Amygdala (tissue), 56 donors: Measurements from ENCODE around the gene TMPRSS6.

ENCODE experiments used
- DNase-seq, 56 donors: peaks; one replicate each; lab custom pipeline; 2025; lab: John Stamatoyannopoulos, UW

Gene TMPRSS6

DNA sequence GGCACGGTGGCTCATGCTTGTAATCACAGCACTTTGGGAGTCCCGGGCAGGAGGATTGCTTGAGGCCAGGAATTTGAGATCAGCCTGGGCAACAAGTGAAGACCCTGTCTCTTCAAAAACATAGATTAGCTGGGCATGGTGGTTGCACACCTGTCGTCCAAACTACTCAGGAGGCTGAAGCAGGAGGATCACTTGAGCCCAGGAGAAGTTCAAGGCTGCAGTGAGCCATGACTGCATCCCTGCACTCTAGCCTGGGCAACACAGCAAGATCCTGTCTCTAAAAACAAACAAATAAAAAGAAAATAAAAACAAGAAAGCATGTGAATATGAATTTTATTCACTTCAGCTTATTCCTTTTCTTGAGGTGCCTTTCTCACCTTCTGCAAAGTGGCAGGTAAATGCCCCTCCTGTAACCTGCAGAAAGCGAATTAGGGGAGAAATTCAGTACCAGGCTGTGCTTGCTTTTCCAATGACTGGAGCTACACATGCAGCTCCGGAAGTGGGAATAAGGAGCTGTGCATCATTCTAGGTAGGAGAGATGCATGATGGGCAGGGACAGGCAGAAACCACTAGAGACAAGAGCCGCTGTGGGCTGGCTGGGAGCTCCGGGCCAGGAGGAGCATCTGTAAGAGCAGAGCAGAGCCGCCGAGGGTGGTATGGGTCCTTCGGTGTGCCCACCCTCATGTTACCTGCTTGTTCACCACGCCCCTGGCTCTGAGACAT lies 72.7 kb downstream of the TMPRSS6 start:
- DNase-seq, result no peak

DNA sequence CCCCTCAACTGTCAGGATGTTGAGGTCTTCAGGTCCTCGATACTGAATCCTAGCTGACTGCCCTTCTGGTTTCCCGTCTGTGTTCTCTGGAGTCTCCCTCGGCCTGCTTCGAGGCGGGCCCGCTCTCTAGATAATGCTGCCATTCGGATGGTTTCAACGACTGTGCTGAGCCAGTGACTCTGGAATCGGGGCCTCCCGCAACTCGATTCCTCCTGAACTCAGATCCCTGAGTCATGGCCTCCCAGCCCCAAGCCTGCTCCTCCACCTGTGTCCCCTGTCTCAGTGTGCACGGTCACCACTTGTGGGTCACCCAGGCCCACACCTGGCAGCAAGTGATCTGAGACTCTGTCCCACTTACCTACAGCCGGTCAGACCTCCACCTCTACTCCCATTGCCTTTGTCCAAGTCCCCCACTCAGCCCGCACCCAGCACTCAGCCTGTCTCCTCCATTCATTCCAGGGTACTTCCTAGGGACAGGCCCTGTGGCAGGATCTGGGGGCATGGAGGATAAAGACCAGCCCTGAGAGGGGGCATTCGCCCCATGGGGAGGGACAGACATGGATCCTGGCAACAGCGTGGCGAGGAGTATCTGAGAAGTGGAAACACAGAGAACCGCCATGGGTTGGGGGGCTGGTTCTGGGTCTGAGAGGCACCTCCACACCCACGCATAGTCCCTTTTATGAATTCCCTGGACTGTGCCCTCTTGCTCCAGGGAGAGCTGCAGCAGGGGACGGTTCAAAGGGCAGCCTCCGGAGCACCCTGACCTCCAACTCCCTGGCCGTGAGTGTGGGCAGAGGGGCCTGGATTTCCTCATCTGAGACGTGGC lies 75.7 kb downstream of the TMPRSS6 start:
- no peak for DNase-seq

DNA sequence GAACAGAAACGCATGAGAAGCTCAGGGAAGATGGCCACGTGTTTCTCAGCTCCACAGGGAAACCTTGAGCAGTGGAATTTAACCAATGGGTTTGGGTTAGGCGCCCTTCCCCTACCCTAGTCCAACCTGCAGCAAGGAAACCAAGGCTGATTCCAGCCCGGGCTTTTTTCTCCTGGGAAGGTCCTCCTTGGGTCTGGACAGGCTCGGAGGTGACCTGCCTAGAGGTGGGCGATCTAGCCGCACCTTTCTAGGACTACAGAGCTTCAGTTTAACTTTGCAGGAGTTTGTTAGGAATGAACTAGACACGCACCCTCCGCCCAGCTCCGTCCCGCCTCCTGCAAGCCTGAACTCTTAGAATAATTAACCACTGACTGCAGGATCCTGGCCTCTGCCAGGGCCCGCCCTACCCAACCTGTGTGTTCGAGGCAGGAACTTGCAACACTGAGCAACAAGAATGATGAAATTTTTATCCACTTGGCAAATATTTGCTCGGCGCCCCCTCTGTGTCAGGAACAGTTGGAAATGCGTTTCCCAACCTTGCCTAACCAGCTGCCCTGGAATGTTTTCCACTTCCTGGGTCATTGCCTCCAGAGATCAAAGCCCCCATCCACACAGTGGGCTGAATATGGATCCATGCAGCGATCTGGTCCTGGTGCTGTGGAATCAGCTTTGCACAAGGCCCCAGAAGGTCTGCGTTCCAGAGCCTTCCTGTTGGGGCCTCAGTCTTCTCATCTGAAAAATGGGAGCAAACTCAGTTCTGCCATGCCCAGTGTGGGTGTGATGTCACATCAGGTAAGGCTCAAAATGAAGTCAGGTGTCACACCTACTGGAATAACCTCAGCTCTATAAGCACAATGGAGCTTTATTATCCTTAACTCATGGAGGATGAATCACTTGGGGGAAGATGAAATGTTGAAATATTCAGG lies 76.7 kb downstream of the TMPRSS6 start:
- no peak for DNase-seq

DNA sequence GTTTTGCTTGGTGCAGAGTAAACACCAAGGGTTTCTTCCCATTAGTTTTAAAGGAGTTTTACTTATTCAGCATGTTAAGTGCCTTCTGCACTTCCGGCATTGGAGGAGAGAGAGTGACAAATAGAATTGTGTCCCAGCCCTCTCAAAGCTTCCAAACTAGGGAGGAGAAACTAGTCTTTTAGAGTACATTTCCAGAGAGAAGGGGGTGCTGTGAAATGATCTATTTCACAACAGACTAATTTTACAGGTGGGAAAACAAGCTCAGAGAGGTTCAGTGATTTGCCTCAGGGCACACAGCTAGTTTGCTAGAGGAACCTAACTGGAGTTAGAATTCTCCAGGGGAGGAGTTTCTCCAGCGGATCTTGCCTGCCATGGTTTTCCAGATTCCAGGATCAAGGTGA lies 77.4 kb downstream of the TMPRSS6 start:
- no peak for DNase-seq

DNA sequence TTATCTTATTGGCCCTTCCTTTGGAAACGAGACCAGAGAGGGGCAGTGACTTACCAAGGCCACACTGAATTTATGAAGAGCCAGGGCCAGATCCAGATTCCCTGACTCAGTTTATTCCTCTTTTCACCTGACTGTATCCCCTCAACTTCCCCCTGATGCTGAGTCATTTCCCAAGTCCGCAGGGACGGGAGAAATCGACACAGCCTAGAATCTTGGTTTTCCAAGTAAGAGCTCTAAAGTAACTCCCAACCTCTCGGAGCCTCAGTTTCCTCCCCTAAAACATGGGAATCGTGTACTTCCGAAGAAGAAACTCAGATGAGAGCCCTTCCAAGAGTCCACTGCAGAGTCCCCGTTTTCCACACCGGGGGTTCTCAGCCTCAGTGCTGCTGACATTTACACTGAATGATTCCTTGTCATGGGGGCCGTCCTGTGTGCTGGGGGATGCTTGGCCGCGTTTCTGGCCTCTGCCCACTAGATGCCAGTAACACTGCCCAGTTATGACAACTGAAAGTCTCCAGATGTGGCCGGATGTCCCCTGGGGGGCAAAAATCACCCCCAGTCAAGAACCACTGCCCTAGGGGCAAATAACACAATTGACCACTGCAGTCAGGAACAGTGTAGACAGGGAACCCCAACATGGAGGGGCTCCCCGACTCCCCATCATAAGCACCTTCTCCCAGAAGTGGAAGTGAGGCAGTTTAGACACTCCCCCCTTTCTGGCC lies 78.8 kb downstream of the TMPRSS6 start:
- DNase-seq, result no peak

DNA sequence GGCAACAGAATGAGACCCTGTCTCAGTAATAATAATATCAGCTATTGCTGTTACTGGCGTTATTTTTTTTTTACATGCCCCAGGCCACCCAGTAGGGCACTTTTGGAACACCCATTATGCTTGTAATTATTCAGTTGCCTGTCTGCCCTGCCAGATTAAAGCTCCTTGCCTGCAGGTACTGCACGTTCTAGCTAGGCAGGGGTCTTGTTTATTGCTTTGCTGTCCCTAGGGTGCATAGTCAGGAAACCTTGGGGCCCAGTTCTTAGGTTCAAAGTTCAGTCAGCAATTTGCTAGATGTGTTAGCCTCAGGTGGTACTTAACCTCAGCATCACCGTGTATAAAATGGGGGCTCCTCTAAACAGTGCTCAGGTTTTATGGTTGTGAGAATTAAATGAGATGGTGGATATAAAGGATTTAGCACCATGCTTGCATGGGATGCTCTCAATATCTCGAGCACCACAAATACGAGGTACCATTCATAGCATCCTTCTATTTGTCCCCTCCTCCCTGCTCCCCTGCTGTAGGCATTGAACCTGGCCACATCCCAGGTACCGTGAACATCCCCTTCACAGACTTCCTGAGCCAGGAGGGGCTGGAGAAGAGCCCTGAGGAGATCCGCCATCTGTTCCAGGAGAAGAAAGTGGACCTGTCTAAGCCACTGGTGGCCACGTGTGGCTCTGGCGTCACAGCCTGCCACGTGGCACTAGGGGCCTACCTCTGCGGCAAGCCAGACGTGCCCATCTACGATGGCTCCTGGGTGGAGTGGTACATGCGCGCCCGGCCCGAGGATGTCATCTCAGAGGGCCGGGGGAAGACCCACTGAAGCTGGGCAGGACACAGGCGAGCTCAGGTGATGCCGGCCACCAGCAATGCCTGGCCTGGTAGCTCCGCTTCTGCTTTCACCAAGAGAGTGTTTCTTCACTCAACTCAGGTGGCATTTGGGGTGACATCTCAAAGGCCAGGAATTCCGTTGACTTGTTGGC lies 80.5 kb downstream of the TMPRSS6 start:
- DNase-seq, result no peak

DNA sequence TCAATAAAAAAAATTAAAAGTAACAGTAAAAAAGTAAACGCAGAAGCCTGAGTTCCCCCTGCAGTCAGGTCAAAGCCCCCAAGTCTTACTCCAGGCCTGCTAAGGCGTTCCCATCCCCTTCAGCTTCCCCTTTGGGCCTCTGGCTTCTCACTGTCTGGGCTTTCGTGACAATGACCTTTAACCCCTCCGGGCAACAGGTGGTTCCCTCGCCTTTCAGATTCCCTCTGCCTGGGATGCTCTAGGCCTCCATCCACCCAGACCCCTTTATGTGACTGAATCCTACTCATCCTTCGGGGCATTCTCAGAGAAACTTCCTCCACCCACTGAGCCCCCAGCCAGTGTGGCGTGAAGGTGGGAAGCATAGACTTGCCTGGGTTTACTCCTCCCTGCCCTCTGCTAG lies 82.0 kb downstream of the TMPRSS6 start:
- no peak for DNase-seq

DNA sequence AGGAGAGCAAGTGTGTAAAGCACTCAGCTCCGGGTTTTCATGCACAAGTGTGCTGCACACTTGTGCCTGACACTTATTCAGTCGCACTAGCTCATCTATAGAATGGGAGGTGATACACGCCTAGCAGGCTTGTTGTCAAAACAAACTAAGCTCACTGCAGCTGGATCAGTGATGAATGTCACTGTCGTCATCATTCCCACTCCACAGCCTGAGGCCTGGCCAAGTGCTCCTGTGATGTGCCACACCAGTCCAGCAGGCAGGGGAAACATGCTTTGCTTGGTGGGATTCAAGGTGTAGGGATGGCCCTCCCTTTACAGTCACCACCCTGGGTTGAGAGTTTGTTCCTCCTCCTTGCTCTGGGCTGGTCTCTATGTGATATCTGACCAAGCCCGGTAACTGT lies 83.2 kb downstream of the TMPRSS6 start:
- peak in 7 of 56 donors; percentile 13 to 42 (median 19) for DNase-seq

DNA sequence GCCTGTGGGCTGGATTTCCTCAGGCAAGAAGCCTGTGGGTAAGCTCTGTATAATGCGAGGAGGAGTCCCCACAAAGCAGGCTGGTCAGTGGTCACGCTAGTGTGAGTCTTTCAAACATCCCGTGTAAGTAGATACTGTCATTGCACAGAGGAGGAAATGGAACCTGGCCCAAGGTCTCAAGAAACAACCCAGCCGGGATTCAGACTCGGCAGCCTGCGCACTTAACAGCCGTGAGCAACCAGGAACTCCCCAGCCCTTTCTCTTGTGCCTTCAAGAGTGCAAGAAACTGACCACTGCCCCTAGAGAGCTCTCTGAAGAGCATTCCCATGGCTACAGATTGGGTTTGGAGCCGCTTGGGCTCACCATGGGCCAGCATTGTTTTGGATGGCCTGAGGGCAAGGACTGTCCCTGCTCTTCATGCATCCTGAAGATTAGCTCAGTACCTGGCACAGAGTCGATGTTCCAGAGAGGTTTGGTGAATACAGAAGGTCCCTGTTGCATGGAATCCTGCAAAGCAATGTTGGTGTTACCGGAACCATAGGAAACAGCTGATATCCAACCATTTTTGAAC lies 83.9 kb downstream of the TMPRSS6 start:
- no peak for DNase-seq

DNA sequence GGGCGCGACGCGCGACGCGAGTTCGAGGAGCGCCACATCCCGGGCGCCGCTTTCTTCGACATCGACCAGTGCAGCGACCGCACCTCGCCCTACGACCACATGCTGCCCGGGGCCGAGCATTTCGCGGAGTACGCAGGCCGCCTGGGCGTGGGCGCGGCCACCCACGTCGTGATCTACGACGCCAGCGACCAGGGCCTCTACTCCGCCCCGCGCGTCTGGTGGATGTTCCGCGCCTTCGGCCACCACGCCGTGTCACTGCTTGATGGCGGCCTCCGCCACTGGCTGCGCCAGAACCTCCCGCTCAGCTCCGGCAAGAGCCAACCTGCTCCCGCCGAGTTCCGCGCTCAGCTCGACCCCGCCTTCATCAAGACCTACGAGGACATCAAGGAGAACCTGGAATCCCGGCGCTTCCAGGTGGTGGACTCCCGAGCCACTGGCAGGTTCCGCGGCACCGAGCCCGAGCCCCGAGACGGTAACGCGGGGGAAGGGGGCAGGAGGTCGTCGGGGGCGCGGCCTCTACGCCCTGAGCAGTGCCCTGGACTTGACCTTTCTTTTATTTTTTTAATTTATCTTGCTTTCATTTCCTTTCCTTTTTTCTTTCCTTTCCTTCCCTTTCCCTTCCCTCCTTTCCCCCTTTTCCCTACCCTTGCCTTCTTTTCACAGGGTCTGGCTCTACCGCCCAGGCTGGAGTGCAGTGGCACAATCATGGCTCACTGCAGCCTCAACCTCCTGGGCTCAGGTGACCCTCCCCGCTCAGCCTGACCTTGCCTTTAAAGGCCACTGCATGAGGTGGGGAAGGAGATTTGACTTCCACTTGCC lies 85.0 kb downstream of the TMPRSS6 start:
- DNase-seq, result no peak

DNA sequence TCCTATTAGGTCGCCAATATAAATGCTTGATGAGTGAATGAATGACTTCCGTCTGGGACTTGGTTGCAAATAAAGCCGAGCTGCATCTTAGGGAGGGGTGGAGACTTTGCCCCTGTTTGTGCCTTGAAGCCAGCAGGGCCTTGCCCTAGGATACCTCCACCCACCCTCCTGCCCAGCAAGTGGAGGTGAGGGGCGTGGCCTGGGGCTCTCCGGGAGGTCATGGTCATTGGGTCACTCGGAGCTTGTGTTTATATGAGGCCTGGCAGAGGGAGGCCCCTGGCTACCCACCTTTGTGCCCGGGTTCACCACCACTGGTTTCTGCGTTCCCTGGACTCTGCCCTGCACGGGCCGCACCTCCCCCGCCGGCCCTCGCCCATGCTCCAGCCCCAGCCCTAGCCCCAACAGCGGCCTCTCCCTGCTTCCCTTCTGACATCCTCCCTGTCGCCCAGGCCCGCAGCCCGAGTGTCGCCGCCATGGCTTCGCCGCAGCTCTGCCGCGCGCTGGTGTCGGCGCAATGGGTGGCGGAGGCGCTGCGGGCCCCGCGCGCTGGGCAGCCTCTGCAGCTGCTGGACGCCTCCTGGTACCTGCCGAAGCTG lies 85.7 kb downstream of the TMPRSS6 start:
- DNase-seq, result no peak

DNA sequence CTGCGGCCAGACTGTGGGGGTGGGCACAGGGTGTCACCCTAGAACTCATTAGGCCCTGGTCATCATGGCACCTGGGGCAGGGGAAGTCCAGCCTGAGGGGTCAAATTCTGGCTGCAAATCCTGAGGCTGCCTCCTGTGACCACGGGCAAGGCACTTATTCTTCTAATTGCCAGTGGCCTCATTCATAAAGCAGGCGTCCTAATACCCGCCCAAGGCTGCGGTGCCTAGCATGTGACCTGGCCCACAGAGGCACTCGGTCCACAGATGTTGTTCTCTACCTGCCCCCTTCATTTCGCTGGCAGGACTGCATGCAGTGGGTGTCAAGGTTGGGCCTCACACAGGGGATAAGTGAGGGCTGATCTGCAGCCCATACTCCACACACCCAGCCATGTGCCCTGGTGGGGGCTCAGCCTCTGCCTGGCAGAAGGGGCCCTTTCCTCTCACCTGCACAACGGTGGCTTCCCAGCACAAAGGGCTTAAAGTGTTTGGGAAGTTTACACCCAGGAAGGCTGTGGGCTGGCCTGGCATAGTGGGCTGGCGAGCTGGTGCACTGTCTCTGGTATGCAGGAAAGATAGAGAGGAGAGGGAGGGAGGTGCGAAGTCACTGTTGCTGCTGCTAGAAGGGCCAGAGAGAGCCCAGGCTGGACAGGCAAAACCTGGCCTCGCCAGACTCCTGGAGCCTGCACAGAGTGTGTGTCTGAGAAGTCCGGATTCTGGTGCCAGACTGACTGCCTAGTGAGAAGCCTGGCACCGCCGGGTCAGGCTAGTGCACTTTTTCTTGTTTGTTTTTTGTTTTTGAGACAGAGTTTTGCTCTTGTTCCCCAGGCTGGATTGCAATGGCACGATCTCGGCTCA lies 86.8 kb downstream of the TMPRSS6 start:
- peak in 7 of 56 donors; percentile 8 to 53 (median 19) for DNase-seq

DNA sequence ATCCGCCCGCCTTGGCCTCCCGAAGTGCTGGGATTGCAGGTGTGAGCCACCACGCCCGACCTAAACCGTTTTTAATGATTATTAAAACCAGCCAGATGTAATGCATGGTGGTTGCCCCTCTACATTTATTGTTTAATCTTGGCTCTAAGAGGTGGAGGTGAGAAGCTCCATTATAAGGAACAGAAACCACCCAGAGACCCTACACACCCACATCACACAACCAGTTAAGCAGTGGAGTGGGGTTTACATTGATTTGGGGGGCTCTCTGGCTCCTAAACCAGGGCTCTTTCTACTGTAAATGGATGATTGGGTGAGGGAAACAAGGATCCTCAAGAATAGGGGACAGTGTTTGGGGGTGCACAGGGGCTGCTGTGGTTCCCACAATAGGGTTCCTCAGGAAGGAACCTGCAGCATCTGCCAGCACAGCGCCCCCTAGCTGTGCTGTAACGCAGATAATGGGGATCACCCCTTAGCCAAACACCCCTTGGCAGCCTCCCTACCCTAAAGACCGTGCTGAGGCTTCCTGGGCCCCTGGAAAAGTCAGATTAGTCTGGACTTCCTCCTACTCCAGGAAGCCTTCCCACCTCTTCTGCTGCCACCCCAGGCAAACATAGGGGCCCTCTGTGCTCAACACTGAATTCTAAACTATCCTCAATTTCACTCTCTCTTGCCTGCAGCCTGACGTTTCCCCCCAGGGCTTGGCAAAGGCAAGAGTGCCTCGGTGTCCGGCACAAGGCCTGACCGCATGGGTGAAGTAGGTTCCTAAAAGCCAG lies 87.6 kb downstream of the TMPRSS6 start:
- peak in 22 of 56 donors; percentile 6 to 69 (median 30) for DNase-seq

DNA sequence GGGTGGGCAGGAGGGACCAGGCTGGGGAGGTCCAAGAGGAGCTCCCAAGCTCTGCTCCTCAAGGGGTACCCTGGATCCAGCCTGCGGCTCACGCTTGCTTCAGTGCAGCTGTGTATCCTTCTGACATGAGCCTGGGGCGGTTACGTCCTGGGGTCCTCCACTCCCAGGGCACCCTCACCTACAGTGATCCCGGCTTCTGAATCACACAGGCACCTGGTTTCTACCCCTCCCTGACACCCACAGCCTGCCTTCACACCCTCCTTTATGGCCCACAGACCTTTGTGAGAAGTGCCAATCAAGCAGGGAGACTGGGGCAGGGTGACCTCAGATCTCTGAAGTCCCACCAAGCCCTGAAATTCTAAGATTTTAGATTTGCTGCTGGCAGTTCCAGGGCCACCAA lies 88.5 kb downstream of the TMPRSS6 start:
- DNase-seq, result no peak

DNA sequence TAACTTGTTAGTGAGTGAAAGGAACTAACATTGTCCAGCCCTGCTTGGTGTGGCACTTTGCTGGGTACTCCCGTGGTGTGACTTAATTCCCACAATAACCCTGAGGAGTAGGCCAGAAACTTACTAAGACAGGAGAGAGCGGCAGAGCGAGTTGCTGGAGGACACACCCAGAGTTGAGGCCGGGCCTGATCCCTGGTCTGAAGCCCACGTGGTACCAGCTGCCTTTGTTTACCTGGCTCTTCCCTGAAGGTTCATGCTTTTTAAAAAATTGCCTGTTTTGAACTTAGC lies 89.4 kb downstream of the TMPRSS6 start:
- DNase-seq, result peak in 10 of 56 donors; percentile 42 to 57 (median 52)
